Measurements from ENCODE around the gene TSSK6.

TSSK6 gene

DNA sequence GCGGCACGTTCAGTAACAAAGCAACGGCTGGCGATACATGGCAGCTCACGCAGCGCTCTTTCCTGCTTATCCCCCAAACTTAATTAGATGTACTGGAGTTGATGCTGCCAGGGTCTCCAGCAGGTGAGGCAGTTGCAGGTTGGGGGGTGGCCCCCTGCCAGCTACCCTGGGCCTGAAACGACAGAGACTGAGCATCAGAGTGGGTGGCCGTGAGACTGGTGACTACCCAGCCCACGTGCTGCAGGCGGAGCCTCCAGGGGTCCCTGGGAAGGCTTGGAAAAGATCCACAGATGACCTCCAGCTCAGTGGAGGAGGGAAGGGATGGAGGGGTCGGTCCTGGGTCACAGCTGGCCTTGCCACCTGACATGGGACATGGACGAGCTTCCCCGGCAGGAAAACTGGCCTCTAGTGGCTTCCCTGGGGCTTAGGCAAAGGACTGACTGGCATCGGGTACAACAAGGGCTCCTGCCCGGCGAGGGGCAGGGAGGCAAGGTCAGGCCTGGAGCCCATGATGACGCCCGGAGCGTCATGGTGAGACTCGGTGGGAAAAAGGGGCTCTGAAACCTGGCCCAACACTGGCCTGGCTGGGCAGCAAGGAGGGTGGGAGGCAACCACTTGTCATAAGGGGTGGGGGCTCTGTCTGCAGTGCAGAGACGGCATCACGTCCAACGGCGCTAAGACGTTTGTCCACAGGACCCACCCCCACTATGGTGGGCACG, 46.8 kb upstream of the TSSK6 start:
- no peak overlapping the region for H3K4me2 ChIP-seq (ENCODE audit: low read length)
- TF ChIP-seq EZH2 (IDR thresholded peaks at IDR 0.05; ENCODE audit: borderline replicate concordance, low read length): no peak
- TF ChIP-seq, protein P1, sequence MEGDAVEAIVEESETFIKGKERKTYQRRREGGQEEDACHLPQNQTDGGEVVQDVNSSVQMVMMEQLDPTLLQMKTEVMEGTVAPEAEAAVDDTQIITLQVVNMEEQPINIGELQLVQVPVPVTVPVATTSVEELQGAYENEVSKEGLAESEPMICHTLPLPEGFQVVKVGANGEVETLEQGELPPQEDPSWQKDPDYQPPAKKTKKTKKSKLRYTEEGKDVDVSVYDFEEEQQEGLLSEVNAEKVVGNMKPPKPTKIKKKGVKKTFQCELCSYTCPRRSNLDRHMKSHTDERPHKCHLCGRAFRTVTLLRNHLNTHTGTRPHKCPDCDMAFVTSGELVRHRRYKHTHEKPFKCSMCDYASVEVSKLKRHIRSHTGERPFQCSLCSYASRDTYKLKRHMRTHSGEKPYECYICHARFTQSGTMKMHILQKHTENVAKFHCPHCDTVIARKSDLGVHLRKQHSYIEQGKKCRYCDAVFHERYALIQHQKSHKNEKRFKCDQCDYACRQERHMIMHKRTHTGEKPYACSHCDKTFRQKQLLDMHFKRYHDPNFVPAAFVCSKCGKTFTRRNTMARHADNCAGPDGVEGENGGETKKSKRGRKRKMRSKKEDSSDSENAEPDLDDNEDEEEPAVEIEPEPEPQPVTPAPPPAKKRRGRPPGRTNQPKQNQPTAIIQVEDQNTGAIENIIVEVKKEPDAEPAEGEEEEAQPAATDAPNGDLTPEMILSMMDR (IDR thresholded peaks at IDR 0.05; ENCODE audit: low read length): no peak
- H3K9me2 ChIP-seq (ENCODE audit: low read depth, low read length): no peaks in the 10 kb centered on the region
- H3K79me2 ChIP-seq (ENCODE audit: insufficient read depth, low read length): no peaks in the 10 kb centered on the region
- no peaks in the 10 kb centered on the region for H3K9me3 ChIP-seq (ENCODE audit: low read length)
- H3K36me3 ChIP-seq (ENCODE audit: insufficient read depth, low read length): peaks cover 15% of the 10 kb centered on the region
- no peaks in the 10 kb centered on the region for H3K4me1 ChIP-seq (ENCODE audit: insufficient read depth, low read length, severe bottlenecking)
- no peaks in the 10 kb centered on the region for H4K20me1 ChIP-seq (ENCODE audit: insufficient read depth, low read length)
- H3F3A ChIP-seq (ENCODE audit: insufficient read depth, low read length): no peaks in the 10 kb centered on the region
- H3K27ac ChIP-seq (ENCODE audit: low read depth, low read length, poor library complexity, severe bottlenecking): no peak overlapping the region
- no peak overlapping the region for H2AFZ ChIP-seq (ENCODE audit: low read length)
- H3K4me3 ChIP-seq (ENCODE audit: low read depth, low read length, poor library complexity, severe bottlenecking): no peak overlapping the region
- H3K9ac ChIP-seq (ENCODE audit: low read length): no peak overlapping the region
- no peaks in the 10 kb centered on the region for H3K27me3 ChIP-seq (ENCODE audit: insufficient read depth, low read length)

GRCh38 chr19:19559931-19560330, 44.6 kb upstream of the TSSK6 start:
- Histone ChIP-seq H3K27me3 (ENCODE audit: insufficient read depth, low read length) (no peaks in the 10 kb centered on the region), H3K4me2 (ENCODE audit: low read length) (no peak overlapping the region), H3K9me2 (ENCODE audit: low read depth, low read length) (no peaks in the 10 kb centered on the region), H3K36me3 (ENCODE audit: insufficient read depth, low read length) (peaks cover 7% of the 10 kb centered on the region), H2AFZ (ENCODE audit: low read length) (no peak overlapping the region), H3K4me3 (ENCODE audit: low read depth, low read length, poor library complexity, severe bottlenecking) (no peak overlapping the region), H3F3A (ENCODE audit: insufficient read depth, low read length) (no peaks in the 10 kb centered on the region), H3K9me3 (ENCODE audit: low read length) (no peaks in the 10 kb centered on the region), H3K9ac (ENCODE audit: low read length) (no peak overlapping the region), H4K20me1 (ENCODE audit: insufficient read depth, low read length) (no peaks in the 10 kb centered on the region), H3K79me2 (ENCODE audit: insufficient read depth, low read length) (no peaks in the 10 kb centered on the region), H3K4me1 (ENCODE audit: insufficient read depth, low read length, severe bottlenecking) (no peaks in the 10 kb centered on the region), H3K27ac (ENCODE audit: low read depth, low read length, poor library complexity, severe bottlenecking) (no peak overlapping the region)
- no peak for TF ChIP-seq EZH2 (IDR thresholded peaks at IDR 0.05; ENCODE audit: borderline replicate concordance, low read length)
- TF ChIP-seq, protein P1 (IDR thresholded peaks at IDR 0.05; ENCODE audit: low read length): no peak

GRCh38 chr19:19558636-19559035, 43.3 kb upstream of the TSSK6 start:
- Histone ChIP-seq H4K20me1 (ENCODE audit: insufficient read depth, low read length) (no peaks in the 10 kb centered on the region), H3K4me1 (ENCODE audit: insufficient read depth, low read length, severe bottlenecking) (no peaks in the 10 kb centered on the region), H3K27ac (ENCODE audit: low read depth, low read length, poor library complexity, severe bottlenecking) (no peak overlapping the region), H3K36me3 (ENCODE audit: insufficient read depth, low read length) (no peaks in the 10 kb centered on the region), H3K9me3 (ENCODE audit: low read length) (no peaks in the 10 kb centered on the region), H3K9ac (ENCODE audit: low read length) (no peak overlapping the region), H2AFZ (ENCODE audit: low read length) (no peak overlapping the region), H3K79me2 (ENCODE audit: insufficient read depth, low read length) (no peaks in the 10 kb centered on the region), H3K9me2 (ENCODE audit: low read depth, low read length) (no peaks in the 10 kb centered on the region), H3K4me3 (ENCODE audit: low read depth, low read length, poor library complexity, severe bottlenecking) (no peak overlapping the region), H3F3A (ENCODE audit: insufficient read depth, low read length) (no peaks in the 10 kb centered on the region), H3K27me3 (ENCODE audit: insufficient read depth, low read length) (no peaks in the 10 kb centered on the region), H3K4me2 (ENCODE audit: low read length) (no peak overlapping the region)
- TF ChIP-seq EZH2 (IDR thresholded peaks at IDR 0.05; ENCODE audit: borderline replicate concordance, low read length): no peak
- TF ChIP-seq, protein P1 (IDR thresholded peaks at IDR 0.05; ENCODE audit: low read length): no peak

Data from OCI-LY1 (cell line).